ENCODE measurements around the gene SYCP2. TPM values are rescaled to one million over a fixed set of nuclear protein-coding genes. Genes with fewer than 3 reads are reported as not detected.

Gene SYCP2
- total and polyA plus RNA-seq, 4 donors: 0.38 to 5.9 (median 4.0) TPM

DNA sequence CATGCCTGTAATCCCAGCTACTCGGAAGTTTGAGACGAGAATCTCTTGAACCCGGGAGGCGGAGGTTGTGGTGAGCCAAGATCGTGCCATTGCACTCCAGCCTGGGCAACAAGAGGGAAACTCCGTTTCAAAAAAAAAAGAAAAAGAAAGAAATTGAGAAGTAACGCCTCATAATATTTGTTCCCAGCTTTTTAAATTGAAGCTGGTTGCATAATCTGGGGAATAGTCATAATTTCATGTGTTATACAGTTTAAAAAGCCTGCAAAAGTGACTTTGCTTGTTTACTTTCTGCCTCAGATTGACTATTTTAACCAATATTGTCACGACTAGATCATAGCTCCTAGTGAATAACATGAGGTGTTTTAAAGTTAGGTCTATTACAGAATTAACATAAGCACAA is 13.9 kb upstream of the SYCP2 start:
- peaks cover 0 to 5% of the 10 kb centered on the region in 2 donors for H3K36me3 ChIP-seq (ENCODE audit: control insufficient read depth in 1 of 2, insufficient read depth in 2 of 2, low read length in 1 of 2)
- H3K27me3 ChIP-seq (ENCODE audit: control insufficient read depth in 1 of 2, insufficient read depth in 2 of 2, low read length in 1 of 2): no peaks in the 10 kb centered on the region
- no peaks in the 10 kb centered on the region for H3K9me3 ChIP-seq (ENCODE audit: control insufficient read depth, low read length)
- no peaks in the 10 kb centered on the region for H3K4me1 ChIP-seq (ENCODE audit: control insufficient read depth in 1 of 2, insufficient read depth in 2 of 2, low read length in 2 of 2)
- no peak overlapping the region for H3K4me3 ChIP-seq (ENCODE audit: low read length in 2 of 2)
- DNase-seq (no peak), ATAC-seq (ENCODE audit: low FRiP score) (no peak)
- WGBS, 2 donors: 87 to 90% methylated on average over 8 of the region's 8 CpGs
- intact Hi-C loops (cut with DNase I): no loop called here
- no peak overlapping the region for H3K27ac ChIP-seq (ENCODE audit: low read depth in 1 of 2, low read length in 2 of 2)

GRCh38 chr20:59945731-59946130 is 12.3 kb upstream of the SYCP2 start:
- Histone ChIP-seq H3K27ac (ENCODE audit: low read depth in 1 of 2, low read length in 2 of 2) (no peak overlapping the region), H3K9me3 (ENCODE audit: control insufficient read depth, low read length) (no peaks in the 10 kb centered on the region), H3K4me1 (ENCODE audit: control insufficient read depth in 1 of 2, insufficient read depth in 2 of 2, low read length in 2 of 2) (no peaks in the 10 kb centered on the region), H3K36me3 (ENCODE audit: control insufficient read depth in 1 of 2, insufficient read depth in 2 of 2, low read length in 1 of 2) (peaks cover 0 to 5% of the 10 kb centered on the region in 2 donors), H3K4me3 (ENCODE audit: low read length in 2 of 2) (no peak overlapping the region), H3K27me3 (ENCODE audit: control insufficient read depth in 1 of 2, insufficient read depth in 2 of 2, low read length in 1 of 2) (no peaks in the 10 kb centered on the region)
- DNase-seq: no peak
- intact Hi-C loops (cut with DNase I): no loop called here
- no peak for ATAC-seq (ENCODE audit: low FRiP score)
- WGBS, 2 donors: 66 to 79% methylated on average over 2 of the region's 2 CpGs

DNA sequence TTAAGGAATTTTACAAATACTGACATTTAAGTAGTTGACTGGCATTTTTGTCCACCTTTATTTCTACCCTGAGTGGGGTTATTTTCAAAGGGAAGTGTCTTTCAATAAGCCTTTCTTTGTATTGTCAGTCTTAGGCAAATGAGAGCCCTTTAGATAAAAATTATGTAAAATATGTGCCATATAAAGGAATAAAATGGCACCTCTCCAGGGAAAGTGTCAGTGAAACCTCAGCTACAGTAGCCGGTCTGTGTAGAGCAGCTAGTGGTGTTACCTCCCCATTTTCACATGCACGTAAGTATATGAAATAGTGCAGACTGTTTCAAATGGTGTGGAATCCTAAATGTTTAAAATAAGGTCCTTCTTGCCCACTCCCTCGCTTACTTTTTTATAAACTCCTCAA is 11.7 kb upstream of the SYCP2 start:
- 64% methylated on average over 3 of the region's 3 CpGs for WGBS, 2 donors
- Histone ChIP-seq H3K27ac (ENCODE audit: low read depth in 1 of 2, low read length in 2 of 2) (no peak overlapping the region), H3K27me3 (ENCODE audit: control insufficient read depth in 1 of 2, insufficient read depth in 2 of 2, low read length in 1 of 2) (no peaks in the 10 kb centered on the region), H3K4me1 (ENCODE audit: control insufficient read depth in 1 of 2, insufficient read depth in 2 of 2, low read length in 2 of 2) (no peaks in the 10 kb centered on the region), H3K36me3 (ENCODE audit: control insufficient read depth in 1 of 2, insufficient read depth in 2 of 2, low read length in 1 of 2) (peaks cover 0 to 5% of the 10 kb centered on the region in 2 donors), H3K9me3 (ENCODE audit: control insufficient read depth, low read length) (no peaks in the 10 kb centered on the region), H3K4me3 (ENCODE audit: low read length in 2 of 2) (no peak overlapping the region)
- ATAC-seq (ENCODE audit: low FRiP score): no peak
- intact Hi-C loops (cut with DNase I): no loop called here
- no peak for DNase-seq

- ATAC-seq (ENCODE audit: low FRiP score): no peak
Observed at GRCh38 chr20:59944726-59945125, 11.3 kb upstream of the SYCP2 start.

DNA sequence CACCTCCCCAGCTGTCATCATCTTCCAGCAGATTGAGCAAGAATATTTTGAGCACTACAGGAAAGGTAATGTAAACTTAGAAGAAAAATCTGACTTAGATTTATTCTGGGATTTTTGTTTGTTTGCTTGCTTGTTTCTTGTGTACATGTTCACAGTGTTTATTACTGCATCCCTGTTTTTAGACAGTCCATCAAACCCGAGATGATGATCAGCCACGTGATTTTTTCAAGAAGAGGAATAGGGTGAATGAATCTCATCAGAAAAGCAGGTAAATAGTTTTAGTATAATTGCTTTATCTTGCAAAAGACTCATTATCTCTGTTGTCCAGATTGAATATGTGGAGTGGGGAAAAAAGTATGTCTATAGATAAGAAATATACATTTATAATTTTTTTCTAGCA is 8.8 kb upstream of the SYCP2 start:
- no peaks in the 10 kb centered on the region for H3K4me1 ChIP-seq (ENCODE audit: control insufficient read depth in 1 of 2, insufficient read depth in 2 of 2, low read length in 2 of 2)
- intact Hi-C loops (cut with DNase I): no loop called here
- 80 to 84% methylated on average over 2 of the region's 2 CpGs for WGBS, 2 donors

More at GRCh38 chr20:59944726-59945125, 11.3 kb upstream of the SYCP2 start:
- peaks cover 0 to 5% of the 10 kb centered on the region in 2 donors for H3K36me3 ChIP-seq (ENCODE audit: control insufficient read depth in 1 of 2, insufficient read depth in 2 of 2, low read length in 1 of 2)
- H3K27ac ChIP-seq (ENCODE audit: low read depth in 1 of 2, low read length in 2 of 2): no peak overlapping the region
- intact Hi-C loops (cut with DNase I): no loop called here
- H3K4me3 ChIP-seq (ENCODE audit: low read length in 2 of 2): no peak overlapping the region
- H3K9me3 ChIP-seq (ENCODE audit: control insufficient read depth, low read length): no peaks in the 10 kb centered on the region
- WGBS, 2 donors: 76 to 79% methylated on average over 7 of the region's 7 CpGs
- no peaks in the 10 kb centered on the region for H3K27me3 ChIP-seq (ENCODE audit: control insufficient read depth in 1 of 2, insufficient read depth in 2 of 2, low read length in 1 of 2)
- DNase-seq: no peak
- H3K4me1 ChIP-seq (ENCODE audit: control insufficient read depth in 1 of 2, insufficient read depth in 2 of 2, low read length in 2 of 2): no peaks in the 10 kb centered on the region

DNA sequence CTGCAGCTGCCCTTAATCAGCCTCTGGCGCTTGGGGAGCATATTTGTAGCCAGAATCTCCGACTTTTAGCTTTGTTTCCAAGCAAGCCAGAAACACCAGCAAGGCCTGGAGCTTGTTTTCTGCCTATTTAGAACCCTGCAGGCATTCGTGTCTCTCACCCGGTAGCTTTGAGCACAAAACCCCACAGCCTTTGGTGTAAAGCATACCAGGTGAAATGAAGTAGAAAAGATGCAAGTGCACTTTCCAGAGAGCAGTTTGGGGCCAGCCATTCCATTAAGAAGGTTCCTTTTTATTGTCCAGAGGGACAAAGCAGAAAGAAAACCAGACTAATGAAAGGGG is 7.5 kb upstream of the SYCP2 start:
- no peaks in the 10 kb centered on the region for H3K27me3 ChIP-seq (ENCODE audit: control insufficient read depth in 1 of 2, insufficient read depth in 2 of 2, low read length in 1 of 2)
- H3K36me3 ChIP-seq (ENCODE audit: control insufficient read depth in 1 of 2, insufficient read depth in 2 of 2, low read length in 1 of 2): peaks cover 0 to 5% of the 10 kb centered on the region in 2 donors
- peak overlapping the region; percentile 25 to 95 for H3K27ac ChIP-seq (ENCODE audit: low read depth in 1 of 2, low read length in 2 of 2)
- no peak for ATAC-seq (ENCODE audit: low FRiP score)
- DNase-seq: no peak
- no peaks in the 10 kb centered on the region for H3K4me1 ChIP-seq (ENCODE audit: control insufficient read depth in 1 of 2, insufficient read depth in 2 of 2, low read length in 2 of 2)
- peak overlapping the region; percentile 64 to 71 for H3K4me3 ChIP-seq (ENCODE audit: low read length in 2 of 2)
- intact Hi-C loops (cut with DNase I): no loop called here
- H3K9me3 ChIP-seq (ENCODE audit: control insufficient read depth, low read length): no peaks in the 10 kb centered on the region
- WGBS, 2 donors: 0% methylated on average over 4 of the region's 4 CpGs

More for the DNA sequence above, 8.8 kb upstream of the SYCP2 start:
- Histone ChIP-seq H3K27ac (ENCODE audit: low read depth in 1 of 2, low read length in 2 of 2) (no peak overlapping the region), H3K27me3 (ENCODE audit: control insufficient read depth in 1 of 2, insufficient read depth in 2 of 2, low read length in 1 of 2) (no peaks in the 10 kb centered on the region), H3K4me3 (ENCODE audit: low read length in 2 of 2) (no peak overlapping the region), H3K9me3 (ENCODE audit: control insufficient read depth, low read length) (no peaks in the 10 kb centered on the region), H3K36me3 (ENCODE audit: control insufficient read depth in 1 of 2, insufficient read depth in 2 of 2, low read length in 1 of 2) (peaks cover 0 to 5% of the 10 kb centered on the region in 2 donors)
- DNase-seq (no peak), ATAC-seq (ENCODE audit: low FRiP score) (no peak)

- Histone ChIP-seq H3K36me3 (ENCODE audit: control insufficient read depth in 1 of 2, insufficient read depth in 2 of 2, low read length in 1 of 2) (peaks cover 0 to 5% of the 10 kb centered on the region in 2 donors), H3K4me3 (ENCODE audit: low read length in 2 of 2) (peak within 1 kb of the TSS; percentile 71 to 89), H3K4me1 (ENCODE audit: control insufficient read depth in 1 of 2, insufficient read depth in 2 of 2, low read length in 2 of 2) (no peaks in the 10 kb centered on the region), H3K9me3 (ENCODE audit: control insufficient read depth, low read length) (no peaks in the 10 kb centered on the region), H3K27me3 (ENCODE audit: control insufficient read depth in 1 of 2, insufficient read depth in 2 of 2, low read length in 1 of 2) (no peaks in the 10 kb centered on the region), H3K27ac (ENCODE audit: low read depth in 1 of 2, low read length in 2 of 2) (peak within 1 kb of the TSS; percentile 25 to 95)
- 0% methylated on average over 57 of the region's 57 CpGs for WGBS, 2 donors
- ATAC-seq (ENCODE audit: low FRiP score) (peak; percentile 98), DNase-seq (peak; percentile 99)
- intact Hi-C loops (cut with DNase I): no loop called here
Observed at GRCh38 chr20:59940129-59940955, 6.9 kb upstream of the SYCP2 start, which contains the start of the genes FAM217B and PPP1R3D. FAM217B (plus strand) TSS chr20:59940389; CDS start chr20:59943944, 3,555 bp downstream. PPP1R3D (minus strand) TSS chr20:59940305; CDS start chr20:59939931, 374 bp downstream.

GRCh38 chr20:59939879-59940128 is 6.4 kb upstream of the SYCP2 start:
- Histone ChIP-seq H3K4me1 (ENCODE audit: control insufficient read depth in 1 of 2, insufficient read depth in 2 of 2, low read length in 2 of 2) (no peaks in the 10 kb centered on the region), H3K9me3 (ENCODE audit: control insufficient read depth, low read length) (no peaks in the 10 kb centered on the region), H3K27ac (ENCODE audit: low read depth in 1 of 2, low read length in 2 of 2) (peak overlapping the region in 1 of 2 donors; percentile 92), H3K36me3 (ENCODE audit: control insufficient read depth in 1 of 2, insufficient read depth in 2 of 2, low read length in 1 of 2) (peaks cover 0 to 4% of the 10 kb centered on the region in 2 donors), H3K4me3 (ENCODE audit: low read length in 2 of 2) (peak overlapping the region; percentile 35 to 89), H3K27me3 (ENCODE audit: control insufficient read depth in 1 of 2, insufficient read depth in 2 of 2, low read length in 1 of 2) (no peaks in the 10 kb centered on the region)
- intact Hi-C loops (cut with DNase I): no loop called here
- ATAC-seq (ENCODE audit: low FRiP score) (peak; percentile 55), DNase-seq (peak; percentile 71 to 81)
- WGBS, 2 donors: 0% methylated on average over 24 of the region's 24 CpGs

Data from aorta (tissue), 5 donors.